HG03520 (cell line): Measurements from ENCODE around the gene MAP2K5.

ENCODE experiments used
- ATAC-seq: cut with Tn5 transposase; IDR thresholded peaks from one replicate; pipeline ENCODE4 v1.9.1; 2021; ENCODE audit warnings: mild to moderate bottlenecking, moderate library complexity; ENCODE audit not compliant: unreplicated experiment

The MAP2K5 gene

DNA sequence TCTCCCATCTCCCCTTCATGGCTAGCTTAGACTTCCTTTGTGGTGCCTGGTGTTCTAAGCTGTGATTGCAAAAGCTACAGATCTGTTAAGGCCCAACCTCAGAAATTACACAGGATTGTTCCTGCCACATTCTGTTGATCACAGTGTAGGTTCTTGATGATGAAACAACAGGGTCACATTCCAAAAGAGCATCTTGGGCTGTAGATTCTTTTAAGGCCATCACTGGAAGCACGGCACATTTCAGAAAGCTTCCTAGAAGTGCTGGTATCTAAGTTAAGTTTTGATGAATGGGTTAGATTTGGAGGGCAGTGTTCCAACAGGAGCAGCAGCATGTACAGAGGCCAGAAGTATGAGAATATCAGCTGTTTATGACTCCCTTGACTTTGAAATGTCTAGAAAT, 175.3 kb downstream of the MAP2K5 start:
- ATAC-seq: no peak

DNA sequence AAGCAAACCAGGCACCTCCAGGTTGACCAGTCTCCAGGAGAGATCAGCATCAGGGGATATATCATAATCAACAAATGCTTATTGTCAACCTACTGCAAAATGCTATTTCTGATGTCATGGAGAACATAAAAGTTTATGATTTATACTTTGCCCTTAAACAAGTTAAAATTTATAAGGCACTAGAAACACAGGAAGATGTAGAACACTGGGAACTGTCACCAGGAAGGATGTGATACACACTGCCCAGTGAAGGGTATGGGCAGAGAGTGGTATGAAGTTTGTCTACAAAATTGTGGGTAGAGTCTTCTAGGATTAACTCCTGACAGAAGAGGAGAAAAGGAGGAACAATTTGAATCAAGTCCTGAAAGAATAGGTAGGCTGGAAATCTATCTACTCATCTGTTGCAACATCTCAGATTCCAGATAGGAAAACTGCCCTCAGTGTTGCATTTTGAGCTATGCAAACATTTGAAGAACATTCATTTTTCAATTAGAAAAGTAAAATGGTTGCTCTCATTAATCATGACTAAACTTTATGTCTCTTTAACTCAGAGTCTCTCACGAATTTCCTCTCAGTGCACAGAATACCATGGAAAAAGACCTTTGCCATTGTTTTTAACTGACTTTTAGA, 176.9 kb downstream of the MAP2K5 start:
- ATAC-seq: no peak

DNA sequence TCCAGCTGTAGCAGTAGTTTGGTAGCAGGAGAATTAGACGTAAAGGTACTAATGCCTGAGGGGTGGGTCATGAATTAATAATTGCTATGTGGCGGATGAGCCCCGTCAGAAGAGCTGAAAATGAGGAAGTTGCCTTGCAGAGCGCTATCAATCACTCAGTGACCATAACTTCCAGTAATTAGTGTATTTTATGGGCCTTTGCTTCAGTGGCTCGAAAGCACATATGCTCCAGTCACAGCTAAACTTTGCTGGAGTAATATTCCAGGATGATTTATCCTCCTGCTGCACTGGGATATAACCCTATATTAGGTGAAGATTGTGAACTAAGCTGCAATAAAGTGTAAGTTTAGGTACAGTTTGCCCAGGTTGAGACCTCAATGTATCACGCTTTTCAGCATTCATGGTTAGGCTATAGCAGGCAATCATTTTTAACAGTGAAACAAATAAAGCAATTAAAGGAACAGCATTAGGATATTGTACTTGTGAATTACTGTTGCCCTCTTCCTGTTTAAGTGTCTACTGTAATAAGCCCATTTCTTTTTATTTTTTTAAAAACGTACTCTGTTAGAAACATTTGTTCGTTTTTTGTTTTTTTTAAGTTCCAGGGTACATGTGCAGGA, 178.2 kb downstream of the MAP2K5 start:
- ATAC-seq: no peak

DNA sequence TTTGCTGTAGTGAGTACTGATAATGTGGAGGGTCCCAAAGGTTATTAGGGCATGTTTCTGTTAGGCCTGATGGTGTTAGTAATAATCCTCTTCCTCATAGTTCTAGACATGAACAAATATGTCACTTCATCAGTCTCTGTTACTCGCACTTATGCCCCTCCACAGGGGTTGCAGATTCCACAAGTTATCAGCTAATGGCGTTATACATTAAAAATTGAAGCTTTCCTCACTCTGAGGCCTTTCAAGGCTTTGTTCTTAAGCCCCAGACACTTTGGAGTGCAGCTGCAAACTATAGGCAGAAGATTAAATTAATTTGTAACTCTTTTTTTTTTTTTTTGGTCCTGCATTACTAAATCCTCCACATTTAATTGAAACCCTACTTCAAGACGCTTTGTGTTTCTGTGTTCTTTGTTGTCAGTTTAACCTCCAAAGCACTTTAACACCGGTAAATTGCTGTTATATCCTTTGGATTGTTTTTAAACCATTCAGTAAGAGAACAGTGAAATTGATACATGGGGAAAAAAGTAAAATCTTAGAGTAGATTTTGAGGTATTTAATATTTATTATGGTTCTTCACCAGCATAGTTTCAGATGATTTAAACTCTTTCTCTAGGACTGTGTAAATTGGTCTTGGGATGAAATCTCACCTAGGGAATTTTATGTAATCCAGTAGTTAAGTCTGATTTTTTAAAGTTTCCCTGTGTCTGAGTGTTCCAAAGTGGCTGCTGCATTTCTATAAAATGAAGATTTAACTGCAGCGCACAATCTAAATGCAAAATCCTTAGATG, 179.7 kb downstream of the MAP2K5 start:
- ATAC-seq: no peak

DNA sequence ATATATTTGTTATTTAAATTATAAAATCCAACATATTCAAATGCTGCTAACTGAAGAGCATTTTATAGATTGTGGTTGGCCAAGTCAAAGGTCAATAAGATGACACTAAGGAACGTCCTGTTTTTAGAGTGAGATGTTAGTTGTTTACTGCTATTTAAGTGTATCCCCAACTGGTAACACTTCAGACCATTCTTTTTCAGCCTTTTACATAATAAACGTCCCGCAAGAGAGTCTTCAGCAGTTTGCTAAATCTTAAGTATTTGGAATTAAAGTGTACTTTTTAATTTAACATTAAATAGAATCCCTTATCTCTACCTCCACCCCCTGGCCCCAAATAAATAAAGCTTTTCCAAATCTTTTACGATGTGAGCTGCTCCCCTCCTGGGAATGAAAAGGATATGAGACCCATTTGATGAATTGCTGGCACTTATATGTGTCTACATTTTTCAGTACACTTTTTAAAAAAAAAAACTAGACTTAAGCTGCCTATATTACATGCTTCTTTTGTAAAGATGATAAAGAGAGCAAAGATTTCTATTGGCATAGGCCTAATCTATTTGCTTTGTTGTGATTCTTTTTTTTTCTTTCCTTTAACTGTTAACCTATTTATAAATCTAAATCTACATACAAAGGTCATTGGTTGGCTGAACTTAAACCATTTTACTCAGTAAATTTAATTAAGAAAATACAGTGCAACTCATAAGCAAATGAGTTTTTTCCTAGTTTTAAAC, 181.0 kb downstream of the MAP2K5 start:
- no peak for ATAC-seq

GRCh38 chr15:67724691-67725375, 182.3 kb downstream of the MAP2K5 start:
- ATAC-seq: no peak

GRCh38 chr15:67730135-67730534, 187.6 kb downstream of the MAP2K5 start:
- ATAC-seq: no peak

DNA sequence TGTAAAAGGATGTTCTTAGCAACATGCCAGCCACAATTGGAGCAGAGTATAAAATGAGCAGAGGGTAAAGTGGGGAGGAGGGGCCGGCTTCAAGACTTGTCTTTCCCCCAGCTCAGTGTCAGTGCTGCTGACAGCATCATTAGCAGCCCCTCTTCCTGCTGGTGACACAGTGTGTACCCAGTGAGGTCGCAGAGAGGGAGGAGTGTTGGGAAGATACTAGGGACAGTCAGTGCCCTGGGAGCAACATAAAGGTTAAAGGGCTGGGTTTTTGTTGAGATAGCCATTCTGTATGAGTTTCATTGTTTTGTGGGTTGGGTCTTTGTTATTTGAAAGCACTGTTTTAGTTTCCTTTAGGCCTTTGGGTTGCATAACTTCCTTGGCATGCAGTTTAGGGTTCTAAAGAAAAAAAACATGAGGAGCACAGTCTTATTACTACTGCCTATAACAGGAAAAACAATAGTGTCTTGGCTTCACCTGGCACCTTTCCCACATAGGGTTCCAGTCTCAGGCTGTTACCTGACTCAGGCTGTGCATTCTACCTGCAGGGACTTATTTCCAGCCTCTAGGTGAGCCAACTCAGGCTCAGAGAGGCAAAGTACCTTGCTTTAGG, 188.7 kb downstream of the MAP2K5 start:
- ATAC-seq: no peak

DNA sequence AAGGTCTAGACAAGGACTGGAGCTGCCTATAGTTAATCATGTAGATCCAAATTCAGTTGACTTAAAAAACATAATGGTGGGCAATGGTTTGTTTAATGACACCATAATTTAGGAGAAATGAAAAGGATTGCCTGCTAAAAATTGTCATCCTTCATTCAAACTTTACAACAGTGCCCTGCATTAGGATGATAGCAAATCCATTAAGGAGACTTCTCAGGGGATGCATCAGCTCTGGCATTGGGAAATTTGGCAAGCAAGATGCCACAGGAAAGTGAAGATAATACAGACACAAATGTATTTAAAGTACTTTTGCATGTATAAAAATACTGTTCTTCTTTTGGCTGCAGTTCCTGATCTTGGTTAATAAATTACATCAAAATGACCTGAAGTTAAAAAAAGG, 189.7 kb downstream of the MAP2K5 start:
- no peak for ATAC-seq

DNA sequence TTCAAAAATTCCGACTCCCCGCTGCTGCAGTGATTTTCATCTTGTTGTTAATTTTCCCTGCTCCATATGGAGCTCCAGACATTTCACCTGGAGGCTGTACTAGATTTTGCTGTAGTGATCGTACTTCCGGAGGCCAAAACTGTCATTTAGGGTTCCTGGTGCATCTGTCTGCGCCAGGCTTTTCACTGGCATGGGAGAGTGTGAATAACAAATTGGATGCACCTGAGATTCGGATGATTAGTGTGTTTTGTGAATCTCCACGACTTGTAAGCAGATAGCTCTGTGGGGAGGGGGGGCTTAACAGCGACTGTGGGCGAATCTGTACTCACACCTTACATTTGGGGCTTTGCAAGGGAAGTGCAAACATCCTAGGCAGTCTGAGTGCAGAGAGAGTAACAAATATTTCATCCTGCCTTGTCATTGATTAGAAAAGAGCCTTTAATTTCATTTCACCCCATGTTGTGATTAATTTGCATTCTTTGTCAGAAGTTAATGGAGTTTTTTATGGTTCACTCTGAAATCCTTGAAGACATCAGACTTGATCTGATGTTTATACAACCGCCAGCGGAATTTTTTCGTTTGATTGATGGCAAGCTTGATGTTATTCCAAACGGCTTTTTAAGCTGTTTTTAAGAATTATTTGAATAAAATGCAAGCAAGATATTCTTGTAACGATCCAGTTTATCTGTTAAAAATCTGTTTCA, 190.3 kb downstream of the MAP2K5 start:
- no peak for ATAC-seq

- ATAC-seq: no peak
Observed at GRCh38 chr15:67735896-67736295, 193.4 kb downstream of the MAP2K5 start.

DNA sequence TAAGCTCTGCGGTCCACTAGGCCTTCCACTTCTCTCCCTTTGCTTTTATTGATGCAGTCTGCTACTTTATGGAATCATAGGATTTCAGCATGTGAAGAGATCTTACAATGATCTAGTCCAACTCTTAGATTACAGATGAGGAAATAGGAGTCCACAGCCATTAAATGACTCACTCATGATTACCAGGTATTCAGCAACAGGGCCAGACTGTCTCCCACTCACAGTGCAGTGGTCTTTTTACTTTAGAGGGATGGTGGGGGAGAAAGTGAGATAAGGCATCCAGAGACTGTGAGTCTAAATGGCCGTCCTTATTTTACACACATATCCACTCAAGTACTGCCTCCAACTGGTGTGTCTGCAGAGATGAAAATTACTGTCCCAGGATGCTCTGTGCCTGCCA, 194.3 kb downstream of the MAP2K5 start:
- ATAC-seq: no peak

DNA sequence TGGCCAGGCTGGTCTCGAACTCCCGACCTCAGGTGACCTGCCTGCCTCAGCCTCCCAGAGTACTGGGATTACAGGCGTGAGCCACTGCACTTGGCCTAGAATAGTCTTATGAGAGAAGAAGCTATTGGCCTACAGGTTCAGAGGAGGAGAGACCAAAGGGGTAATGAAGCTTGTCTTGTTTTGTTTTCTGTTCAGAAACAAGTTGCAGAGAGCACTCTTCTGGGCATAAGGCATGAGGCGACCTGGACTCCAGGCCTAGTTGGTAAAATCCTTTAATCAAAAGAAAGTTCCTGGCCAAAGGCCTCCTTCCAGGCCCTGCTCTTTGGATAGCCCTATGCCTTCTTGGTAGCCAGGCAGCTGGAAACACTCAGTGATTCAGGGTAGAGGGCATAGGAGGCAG, 195.6 kb downstream of the MAP2K5 start:
- ATAC-seq: no peak

GRCh38 chr15:67740405-67740804, 197.9 kb downstream of the MAP2K5 start:
- no peak for ATAC-seq

GRCh38 chr15:67741308-67741707, 198.8 kb downstream of the MAP2K5 start:
- no peak for ATAC-seq

DNA sequence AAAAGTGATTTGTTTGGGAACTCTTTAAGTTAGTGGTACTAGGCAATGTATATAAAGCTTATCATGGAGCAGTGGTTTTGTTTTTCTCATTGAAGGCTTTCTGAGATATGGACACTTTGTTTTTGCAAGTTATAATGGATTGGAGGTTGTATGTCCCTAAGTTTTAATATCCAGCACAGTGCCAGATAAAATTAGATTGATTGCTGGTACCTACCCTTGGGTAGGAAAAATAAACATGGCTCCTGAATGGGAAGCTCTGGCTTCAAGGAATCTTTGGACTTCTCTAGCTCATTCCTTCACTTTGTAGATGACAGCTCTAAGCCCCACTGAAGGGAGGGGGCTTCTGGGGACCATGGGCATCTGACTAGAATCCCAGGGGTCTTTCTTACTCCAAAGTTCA, 201.1 kb downstream of the MAP2K5 start:
- no peak for ATAC-seq

- ATAC-seq: no peak
Observed at GRCh38 chr15:67744331-67745072, 202.0 kb downstream of the MAP2K5 start.

- ATAC-seq: no peak
Observed at GRCh38 chr15:67745073-67746006, 202.8 kb downstream of the MAP2K5 start.
